ENCODE measurements around the gene ACLY. TPM values are rescaled to one million over a fixed set of nuclear protein-coding genes. Genes with fewer than 3 reads are reported as not detected.
A peak's percentile ranks its signal among the peaks of the same experiment; 100 is the strongest.

The ACLY gene
- total RNA-seq, 1 donor, result 159 TPM

- no peak for TF ChIP-seq CTCF (IDR thresholded peaks at IDR 0.05; ENCODE audit: insufficient read depth, low read length)
- no peak overlapping the region for H3K4me3 ChIP-seq (ENCODE audit: low read depth, low read length)
- no peak for DNase-seq (ENCODE audit: low read depth)
These were observed 14.4 kb downstream of the ACLY start for GRCh38 chr17:41904242-41904841.

GRCh38 chr17:41901646-41902045 is 17.1 kb downstream of the ACLY start:
- DNase-seq (ENCODE audit: low read depth), result no peak
- no peak for TF ChIP-seq CTCF (IDR thresholded peaks at IDR 0.05; ENCODE audit: insufficient read depth, low read length)
- H3K4me3 ChIP-seq (ENCODE audit: low read depth, low read length), result no peak overlapping the region

GRCh38 chr17:41896726-41897125 is 22.0 kb downstream of the ACLY start:
- no peak for TF ChIP-seq CTCF (IDR thresholded peaks at IDR 0.05; ENCODE audit: insufficient read depth, low read length)
- no peak for DNase-seq (ENCODE audit: low read depth)
- H3K4me3 ChIP-seq (ENCODE audit: low read depth, low read length), result no peak overlapping the region

- H3K4me3 ChIP-seq (ENCODE audit: low read depth, low read length), result no peak overlapping the region
- TF ChIP-seq CTCF (IDR thresholded peaks at IDR 0.05; ENCODE audit: insufficient read depth, low read length), result no peak
- peak; percentile 88 for DNase-seq (ENCODE audit: low read depth)
These were observed 23.1 kb downstream of the ACLY start for GRCh38 chr17:41895617-41896016.

- no peak for TF ChIP-seq CTCF (IDR thresholded peaks at IDR 0.05; ENCODE audit: insufficient read depth, low read length)
- no peak overlapping the region for H3K4me3 ChIP-seq (ENCODE audit: low read depth, low read length)
- peak; percentile 89 for DNase-seq (ENCODE audit: low read depth)
These were observed 23.9 kb downstream of the ACLY start for GRCh38 chr17:41894791-41895331.

- no peak overlapping the region for H3K4me3 ChIP-seq (ENCODE audit: low read depth, low read length)
- DNase-seq (ENCODE audit: low read depth), result no peak
- no peak for TF ChIP-seq CTCF (IDR thresholded peaks at IDR 0.05; ENCODE audit: insufficient read depth, low read length)
These were observed 25.4 kb downstream of the ACLY start for GRCh38 chr17:41893384-41893783.

- H3K4me3 ChIP-seq (ENCODE audit: low read depth, low read length), result no peak overlapping the region
These were observed 26.8 kb downstream of the ACLY start for GRCh38 chr17:41892021-41892376.

More at GRCh38 chr17:41892021-41892376, 26.8 kb downstream of the ACLY start:
- no peak for TF ChIP-seq CTCF (IDR thresholded peaks at IDR 0.05; ENCODE audit: insufficient read depth, low read length)
- DNase-seq (ENCODE audit: low read depth), result no peak
